Loucy (cell line): ENCODE measurements around the gene DUS3L.

Source experiments
- H2AFZ ChIP-seq: fragments of 200-600 bp; sonication (generic); 2 replicates; pipeline ENCODE4 v1.6.0; 2016; ENCODE audit warnings: antibody characterized with exemption, mild to moderate bottlenecking, low read length, moderate library complexity
- H3F3A ChIP-seq: fragments of 200-600 bp; 2 replicates; pipeline ENCODE4 v1.6.0; 2016; ENCODE audit warnings: antibody characterized with exemption, low read depth, mild to moderate bottlenecking
- H3K27me3 ChIP-seq: fragments of 200-600 bp; sonication (generic); 2 replicates; pipeline ENCODE4 v1.6.1; 2014; ENCODE audit warnings: low read length, mild to moderate bottlenecking; ENCODE audit not compliant: insufficient read depth, poor library complexity, severe bottlenecking
- H3K36me3 ChIP-seq: fragments of 200-600 bp; sonication (generic); 2 replicates; pipeline ENCODE4 v1.6.1; 2016; ENCODE audit warnings: low read length; ENCODE audit not compliant: insufficient read depth
- H3K4me1 ChIP-seq: fragments of 200-600 bp; sonication (generic); 2 replicates; pipeline ENCODE4 v1.5.1; 2014; ENCODE audit warnings: low read length, mild to moderate bottlenecking; ENCODE audit not compliant: insufficient read depth, poor library complexity, severe bottlenecking
- H3K4me2 ChIP-seq: fragments of 200-600 bp; sonication (generic); 2 replicates; pipeline ENCODE4 v1.6.0; 2014; ENCODE audit warnings: antibody characterized with exemption, low read length, low read depth, mild to moderate bottlenecking; ENCODE audit not compliant: poor library complexity, severe bottlenecking
- H3K4me3 ChIP-seq: fragments of 200-600 bp; sonication (generic); 2 replicates; pipeline ENCODE4 v1.5.1; 2014; ENCODE audit warnings: low read length, mild to moderate bottlenecking, mixed read lengths; ENCODE audit not compliant: poor library complexity, severe bottlenecking
- H3K79me2 ChIP-seq: fragments of 200-600 bp; sonication (generic); 2 replicates; pipeline ENCODE4 v1.6.1; 2014; ENCODE audit warnings: low read length; ENCODE audit not compliant: insufficient read depth
- H3K9ac ChIP-seq: fragments of 200-600 bp; sonication (generic); 2 replicates; pipeline ENCODE4 v1.6.0; 2014; ENCODE audit warnings: mild to moderate bottlenecking, low read depth, low read length, moderate library complexity; ENCODE audit not compliant: poor library complexity, severe bottlenecking
- H3K9me2 ChIP-seq: fragments of 200-600 bp; sonication (generic); replicated peaks from 2 replicates; pipeline ENCODE4 v1.6.1; 2016; ENCODE audit warnings: low read depth, low read length, mixed read lengths
- H3K9me3 ChIP-seq: fragments of 200-600 bp; sonication (generic); 2 replicates; pipeline ENCODE4 v1.6.1; 2014; ENCODE audit warnings: mild to moderate bottlenecking, antibody characterized with exemption, low read length, low read depth; ENCODE audit not compliant: insufficient read depth
- H4K20me1 ChIP-seq: fragments of 200-600 bp; sonication (generic); 2 replicates; pipeline ENCODE4 v1.6.0; 2014; ENCODE audit warnings: antibody characterized with exemption, low read length, mild to moderate bottlenecking; ENCODE audit not compliant: insufficient read depth, poor library complexity, severe bottlenecking
- EZH2phosphoT487 ChIP-seq: fragments of 200-600 bp; IDR thresholded peaks from 2 replicates; pipeline ENCODE4 v1.6.1; 2018; ENCODE audit warnings: antibody characterized with exemption, mild to moderate bottlenecking, moderate library complexity, borderline replicate concordance
- TF ChIP-seq, protein P1 (sequence below): fragments of 200-600 bp; sonication (generic); conservative IDR thresholded peaks from 2 replicates; pipeline ENCODE4 v1.5.1; 2014; ENCODE audit warnings: mild to moderate bottlenecking, antibody characterized with exemption, low read length

The DUS3L gene

DNA sequence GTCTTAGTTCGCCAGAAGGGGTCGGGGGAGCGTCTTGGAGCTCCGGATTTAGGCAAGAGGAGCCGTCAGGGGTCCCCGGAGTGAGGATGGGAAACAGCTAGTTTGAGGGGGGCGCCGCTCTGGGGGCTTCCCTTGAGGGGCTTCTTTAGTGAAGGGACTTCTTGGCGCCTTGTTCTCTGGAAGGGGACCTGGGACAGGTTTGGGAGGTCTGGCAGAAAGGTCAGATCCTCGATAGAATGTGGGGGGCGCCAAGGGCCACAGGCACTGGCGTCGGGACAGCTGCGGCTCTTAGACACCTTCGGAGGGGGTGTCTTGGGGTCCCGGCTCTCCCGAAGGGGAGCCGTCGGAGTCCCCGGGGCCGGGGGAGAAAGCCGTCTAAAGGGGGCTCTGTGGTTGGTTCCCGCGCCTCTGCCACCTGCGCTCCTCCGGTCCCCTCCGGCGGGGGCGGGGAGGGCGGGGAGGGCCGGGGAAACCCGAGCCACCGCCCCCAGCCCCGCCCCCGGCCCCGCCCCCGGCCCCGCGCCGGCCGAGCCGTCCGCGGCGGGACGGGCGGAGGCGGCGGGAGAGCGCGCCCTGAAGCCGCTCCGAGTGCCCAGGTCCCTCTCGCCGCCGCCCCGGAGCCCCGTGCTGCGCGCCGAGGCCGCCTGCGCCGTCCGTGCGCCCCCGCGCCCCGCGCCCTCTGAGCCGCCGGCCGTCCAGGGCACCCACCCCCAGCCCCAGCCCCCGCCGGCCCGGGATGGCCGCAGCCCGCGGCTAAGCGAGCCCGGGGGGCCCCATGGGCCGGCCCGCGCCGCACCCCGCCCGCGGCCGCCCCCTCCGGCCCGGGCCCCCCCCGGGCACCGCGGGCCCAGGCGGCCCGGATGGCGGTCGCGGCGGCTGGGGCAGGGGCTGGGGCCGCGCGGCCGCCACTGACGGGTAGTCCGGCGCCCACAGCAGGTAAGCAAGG is 13.8 kb upstream of the DUS3L start, which contains the start of gene NRTN:
TSS of gene NRTN (plus strand) at position 552 of the 946 bp plus-strand sequence. CDS start 19,099 bp downstream, outside the sequence.
- Histone ChIP-seq H3K4me2 (peak within 1 kb of the TSS; percentile 91), H3K36me3 (no peaks in the 10 kb centered on the region), H3K79me2 (no peaks in the 10 kb centered on the region), H3K4me1 (peaks cover 5% of the 10 kb centered on the region), H3K9me3 (no peaks in the 10 kb centered on the region), H3K9ac (peak within 1 kb of the TSS; percentile 73), H4K20me1 (no peaks in the 10 kb centered on the region), H2AFZ (peak within 1 kb of the TSS; percentile 93), H3K9me2 (no peaks in the 10 kb centered on the region), H3K27me3 (no peaks in the 10 kb centered on the region), H3F3A (no peaks in the 10 kb centered on the region), H3K4me3 (peak within 1 kb of the TSS; percentile 71)
- no peak for TF ChIP-seq EZH2phosphoT487
- TF ChIP-seq, protein P1, sequence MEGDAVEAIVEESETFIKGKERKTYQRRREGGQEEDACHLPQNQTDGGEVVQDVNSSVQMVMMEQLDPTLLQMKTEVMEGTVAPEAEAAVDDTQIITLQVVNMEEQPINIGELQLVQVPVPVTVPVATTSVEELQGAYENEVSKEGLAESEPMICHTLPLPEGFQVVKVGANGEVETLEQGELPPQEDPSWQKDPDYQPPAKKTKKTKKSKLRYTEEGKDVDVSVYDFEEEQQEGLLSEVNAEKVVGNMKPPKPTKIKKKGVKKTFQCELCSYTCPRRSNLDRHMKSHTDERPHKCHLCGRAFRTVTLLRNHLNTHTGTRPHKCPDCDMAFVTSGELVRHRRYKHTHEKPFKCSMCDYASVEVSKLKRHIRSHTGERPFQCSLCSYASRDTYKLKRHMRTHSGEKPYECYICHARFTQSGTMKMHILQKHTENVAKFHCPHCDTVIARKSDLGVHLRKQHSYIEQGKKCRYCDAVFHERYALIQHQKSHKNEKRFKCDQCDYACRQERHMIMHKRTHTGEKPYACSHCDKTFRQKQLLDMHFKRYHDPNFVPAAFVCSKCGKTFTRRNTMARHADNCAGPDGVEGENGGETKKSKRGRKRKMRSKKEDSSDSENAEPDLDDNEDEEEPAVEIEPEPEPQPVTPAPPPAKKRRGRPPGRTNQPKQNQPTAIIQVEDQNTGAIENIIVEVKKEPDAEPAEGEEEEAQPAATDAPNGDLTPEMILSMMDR, result no peak

DNA sequence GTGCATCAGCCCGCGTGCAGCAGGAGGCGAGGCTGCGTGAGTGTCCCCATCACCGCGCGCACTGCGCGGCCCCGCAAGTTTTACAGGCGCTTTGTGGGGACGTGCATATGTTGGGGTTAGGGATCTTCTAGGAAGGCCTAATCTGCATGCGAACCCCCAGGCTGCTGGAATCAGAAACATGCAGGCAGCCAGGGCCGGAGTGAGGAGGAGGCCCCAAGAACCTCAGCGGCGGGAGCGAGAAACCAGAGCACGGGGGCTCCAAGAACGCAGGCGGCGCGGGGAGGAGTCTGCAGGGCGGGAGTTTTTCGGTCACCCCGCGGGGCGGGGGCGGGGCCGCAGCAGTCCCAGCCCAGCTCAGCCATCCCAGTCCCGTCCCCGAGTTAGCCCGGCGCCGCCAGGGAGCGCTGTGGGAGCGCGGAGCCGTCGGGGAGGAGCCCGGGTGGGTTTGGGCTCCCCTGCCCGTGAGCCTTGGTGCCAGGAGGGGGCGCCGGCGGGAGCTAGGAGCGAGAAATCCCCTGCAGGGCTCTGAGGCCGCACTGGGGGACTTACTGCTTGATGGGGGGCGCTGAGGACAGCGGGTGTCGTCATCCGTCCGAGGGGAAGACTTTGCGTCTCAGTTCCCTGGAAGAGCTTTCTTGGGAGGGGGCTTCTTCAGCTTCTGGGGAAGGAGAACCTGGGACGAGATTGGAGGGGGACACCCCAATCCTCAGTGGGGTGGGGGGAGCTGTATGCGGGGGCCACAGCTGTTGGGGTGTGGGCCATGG is 13.0 kb upstream of the DUS3L start:
- H3K27me3 ChIP-seq, result no peaks in the 10 kb centered on the region
- H3K4me1 ChIP-seq, result peaks cover 5% of the 10 kb centered on the region
- H2AFZ ChIP-seq, result peak overlapping the region; percentile 93
- H3K9ac ChIP-seq, result peak overlapping the region; percentile 73
- H3K9me3 ChIP-seq, result no peaks in the 10 kb centered on the region
- H3K4me2 ChIP-seq, result peak overlapping the region; percentile 91
- H3K9me2 ChIP-seq, result no peaks in the 10 kb centered on the region
- H3F3A ChIP-seq, result no peaks in the 10 kb centered on the region
- H4K20me1 ChIP-seq, result no peaks in the 10 kb centered on the region
- no peaks in the 10 kb centered on the region for H3K79me2 ChIP-seq
- H3K4me3 ChIP-seq, result peak overlapping the region; percentile 71
- H3K36me3 ChIP-seq, result no peaks in the 10 kb centered on the region
- TF ChIP-seq, protein P1, result peak; percentile 98
- TF ChIP-seq EZH2phosphoT487, result no peak

DNA sequence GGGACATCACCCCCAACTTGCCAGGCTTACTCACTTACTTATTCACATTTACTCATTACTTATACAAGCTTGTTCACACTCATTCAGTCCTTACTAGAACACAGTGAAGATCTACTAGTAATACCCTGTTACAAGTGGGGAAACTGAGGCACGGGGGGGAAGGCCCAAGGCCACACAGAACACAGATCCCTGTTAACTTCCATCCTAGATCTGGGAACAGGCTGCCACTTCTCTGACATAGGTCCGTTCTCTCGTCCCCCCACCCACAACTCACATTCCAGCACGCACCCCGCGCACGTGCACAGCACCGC is 12.4 kb upstream of the DUS3L start:
- Histone ChIP-seq H3K36me3 (no peaks in the 10 kb centered on the region), H3K9me3 (no peaks in the 10 kb centered on the region), H2AFZ (peak overlapping the region; percentile 93), H3K79me2 (no peaks in the 10 kb centered on the region), H3K27me3 (no peaks in the 10 kb centered on the region), H3K4me2 (peak overlapping the region; percentile 91), H3F3A (no peaks in the 10 kb centered on the region), H3K9me2 (no peaks in the 10 kb centered on the region), H3K4me1 (peaks cover 5% of the 10 kb centered on the region), H4K20me1 (no peaks in the 10 kb centered on the region), H3K4me3 (peak overlapping the region; percentile 71), H3K9ac (peak overlapping the region; percentile 73)
- no peak for TF ChIP-seq EZH2phosphoT487
- TF ChIP-seq, protein P1, result no peak
